HG02852 (cell line): ENCODE measurements around the gene COL23A1.

Source experiments
- ATAC-seq: cut with Tn5 transposase; IDR thresholded peaks from one replicate; pipeline ENCODE4 v1.9.1; 2021; ENCODE audit warnings: mild to moderate bottlenecking, moderate library complexity; ENCODE audit not compliant: unreplicated experiment

Gene COL23A1

GRCh38 chr5:178291161-178291561 lies 299.0 kb downstream of the COL23A1 start:
- no peak for ATAC-seq

- no peak for ATAC-seq
Measured at GRCh38 chr5:178290376-178290775, 299.8 kb downstream of the COL23A1 start.

GRCh38 chr5:178289438-178289837 lies 300.8 kb downstream of the COL23A1 start:
- no peak for ATAC-seq

GRCh38 chr5:178288401-178289368 lies 301.5 kb downstream of the COL23A1 start:
- no peak for ATAC-seq

- ATAC-seq, result no peak
Measured at GRCh38 chr5:178287791-178288105, 302.4 kb downstream of the COL23A1 start.

- no peak for ATAC-seq
Measured at GRCh38 chr5:178287091-178287790, 303.0 kb downstream of the COL23A1 start.

GRCh38 chr5:178286226-178287090 lies 303.7 kb downstream of the COL23A1 start:
- ATAC-seq, result no peak

- ATAC-seq, result no peak
Measured at GRCh38 chr5:178285399-178286225, 304.6 kb downstream of the COL23A1 start.

GRCh38 chr5:178284996-178285395 lies 305.2 kb downstream of the COL23A1 start:
- no peak for ATAC-seq

GRCh38 chr5:178284093-178284675 lies 306.0 kb downstream of the COL23A1 start:
- ATAC-seq, result no peak

GRCh38 chr5:178283520-178283919 lies 306.7 kb downstream of the COL23A1 start:
- no peak for ATAC-seq

GRCh38 chr5:178282391-178282790 lies 307.8 kb downstream of the COL23A1 start:
- no peak for ATAC-seq

- no peak for ATAC-seq
Measured at GRCh38 chr5:178281331-178281730, 308.9 kb downstream of the COL23A1 start.

- ATAC-seq, result no peak
Measured at GRCh38 chr5:178280631-178281030, 309.6 kb downstream of the COL23A1 start.

GRCh38 chr5:178279723-178280438 lies 310.3 kb downstream of the COL23A1 start:
- peak; percentile 51 for ATAC-seq

GRCh38 chr5:178279026-178279722 lies 311.0 kb downstream of the COL23A1 start:
- no peak for ATAC-seq

GRCh38 chr5:178278358-178279023 lies 311.7 kb downstream of the COL23A1 start:
- no peak for ATAC-seq

- no peak for ATAC-seq
Measured at GRCh38 chr5:178277866-178278265, 312.3 kb downstream of the COL23A1 start.
